Sigmoid colon (tissue), 7 donors: ENCODE data around the gene IFNL4. TPM values are rescaled to one million over a fixed set of nuclear protein-coding genes. Genes with fewer than 3 reads are reported as not detected.
"Not testable (repeated sequence)": the region's sequence is repeated elsewhere in the genome, so short reads cannot be mapped to it uniquely, and the experiment has no call there.

Experiments
- DNase-seq: peaks from one replicate; pipeline ENCODE4 v3.0.0-alpha.2; 2019
- H3K27ac ChIP-seq, 4 donors: fragments of 200-600 bp; sonication (generic); one replicate each; pipeline ENCODE4 v1.5.1; 2016 to 2019; ENCODE audit warnings: mild to moderate bottlenecking in 1 of 4
- H3K27me3 ChIP-seq, 3 donors: fragments of 200-600 bp; sonication (generic); one replicate each; pipeline ENCODE4 v1.5.1; 2019; ENCODE audit warnings: mild to moderate bottlenecking in 1 of 3
- H3K36me3 ChIP-seq, 4 donors: fragments of 200-600 bp; sonication (generic); one replicate each; pipeline ENCODE4 v1.5.1; 2016 to 2019
- H3K4me1 ChIP-seq, 4 donors: fragments of 200-600 bp; sonication (generic); one replicate each; pipeline ENCODE4 v1.5.1; 2017 to 2019
- H3K4me3 ChIP-seq, 4 donors: fragments of 200-600 bp; sonication (generic); one replicate each; pipeline ENCODE4 v1.5.1; 2017 to 2019; ENCODE audit warnings: mild to moderate bottlenecking in 2 of 4, moderate library complexity in 1 of 4
- H3K9me3 ChIP-seq, 4 donors: fragments of 200-600 bp in 3 of 4; sonication (generic) in 3 of 4; one replicate each; pipeline versions ENCODE4 v1.5.1 to v1.6.1; 2013 to 2019
- CTCF ChIP-seq, 4 experiments: fragments of 450-650 bp in 3 of 4; fragments of 200-600 bp in 1 of 4; IDR thresholded peaks; one replicate each; pipeline ENCODE4 v1.5.1; 2016 to 2019; ENCODE audit warnings: antibody characterized with exemption in 4 of 4, mild to moderate bottlenecking in 3 of 4, moderate library complexity in 2 of 4
- EP300 ChIP-seq, 4 donors: sonication (generic); formaldehyde crosslinking; IDR thresholded peaks; one replicate each; pipeline ENCODE4 v1.6.1; 2017; ENCODE audit warnings: antibody characterized with exemption in 4 of 4
- POLR2A ChIP-seq, 2 donors: fragments of 450-650 bp; IDR thresholded peaks; one replicate each; pipeline ENCODE4 v1.6.1; 2016; ENCODE audit warnings: antibody characterized with exemption in 2 of 2, mild to moderate bottlenecking in 2 of 2, moderate library complexity in 2 of 2
- POLR2AphosphoS5 ChIP-seq, 4 donors: sonication (generic); formaldehyde crosslinking; IDR thresholded peaks; one replicate each; pipeline ENCODE4 v1.6.1; 2017; ENCODE audit warnings: antibody characterized with exemption in 4 of 4
- WGBS, 2 donors: extraction: QIAGEN DNeasy Blood & Tissue Kit; methylation state at CpG; one replicate each; pipeline ENCODE4 v1.1.7; 2013; 5-methylcytosine and 5-hydroxymethylcytosine counted together
- intact Hi-C: fragments of 100-400 bp; cut with DNase I; formaldehyde crosslinking; loops from one replicate; pipeline ENCODE4 v1.15.1; 2023
- polyA plus RNA-seq, 3 donors: library from polyadenylated mRNA; stranded (reverse); fragments of 200-250 nt; gene quantifications; one replicate each; pipeline ENCODE4 v1.2.3, GENCODE V29; 2013
- total RNA-seq, 4 donors: library from RNA; depleted of rRNA; stranded (reverse); fragments of >200 nt; gene quantifications; one replicate each; pipeline ENCODE4 v1.1.0, GENCODE V29; 2016
- donor health status: healthy with polysubstance abuse.
- donor health status: Bipolar disorder and iron deficiency.
- donor health status: healthy.

IFNL4 gene
- total and polyA plus RNA-seq, 7 donors, result not detected

- DNase-seq, result no peak
- intact Hi-C loops, result no loop called here
- Histone ChIP-seq H3K27ac (no peak overlapping the region), H3K9me3 (no peaks in the 10 kb centered on the region), H3K36me3 (no peaks in the 10 kb centered on the region), H3K4me3 (peak overlapping the region in 2 of 4 donors; percentile 20 to 21), H3K4me1 (peaks cover 0 to 15% (median 12%) of the 10 kb centered on the region in 4 donors), H3K27me3 (peaks cover 22 to 56% (median 55%) of the 10 kb centered on the region in 3 donors)
- TF ChIP-seq CTCF (IDR thresholded peaks at IDR 0.05) (no peak), POLR2AphosphoS5 (IDR thresholded peaks at IDR 0.05) (no peak), EP300 (IDR thresholded peaks at IDR 0.05) (no peak), POLR2A (IDR thresholded peaks at IDR 0.05) (no peak)
- WGBS, 2 donors, result 25 to 29% methylated on average over 42 of the region's 42 CpGs
Measured at GRCh38 chr19:39246951-39247669, 1.5 kb downstream of the IFNL4 start.

- DNase-seq, intact Hi-C loops, H3K9me3 ChIP-seq, H3K36me3 ChIP-seq, H3K27ac ChIP-seq, H3K4me3 ChIP-seq: not testable (repeated sequence)
- WGBS, 2 donors, result no CpG with 5 or more reads among the region's 1 CpG
- H3K4me1 ChIP-seq, result peaks cover 0 to 15% (median 12%) of the 10 kb centered on the region in 4 donors
- peaks cover 22 to 49% (median 48%) of the 10 kb centered on the region in 3 donors for H3K27me3 ChIP-seq
Measured at GRCh38 chr19:39245166-39245565, 3.5 kb downstream of the IFNL4 start.

- intact Hi-C loops, H3K4me3 ChIP-seq, H3K36me3 ChIP-seq, H3K27ac ChIP-seq, H3K9me3 ChIP-seq, DNase-seq: not testable (repeated sequence)
- peaks cover 0 to 15% (median 12%) of the 10 kb centered on the region in 4 donors for H3K4me1 ChIP-seq
- H3K27me3 ChIP-seq, result peaks cover 22 to 49% (median 42%) of the 10 kb centered on the region in 3 donors
- 85 to 86% methylated on average over 12 of the region's 12 CpGs for WGBS, 2 donors
Measured at GRCh38 chr19:39244410-39245100, 4.1 kb downstream of the IFNL4 start, which contains the start of gene IFNL3. TSS of gene IFNL3 (minus strand) at chr19:39245006. CDS start at chr19:39244967, 39 bp downstream.

- H3K4me3 ChIP-seq, H3K9me3 ChIP-seq, DNase-seq, H3K27ac ChIP-seq, H3K36me3 ChIP-seq, intact Hi-C loops: not testable (repeated sequence)
- peaks cover 19 to 43% (median 34%) of the 10 kb centered on the region in 3 donors for H3K27me3 ChIP-seq
- WGBS, 2 donors, result 83% methylated on average over 13 of the region's 13 CpGs
- H3K4me1 ChIP-seq, result peaks cover 0 to 15% (median 12%) of the 10 kb centered on the region in 4 donors
Measured at GRCh38 chr19:39243741-39244140, 4.9 kb downstream of the IFNL4 start.

GRCh38 chr19:39240421-39240820 is 8.2 kb downstream of the IFNL4 start:
- peaks cover 0 to 44% (median 30%) of the 10 kb centered on the region in 3 donors for H3K27me3 ChIP-seq
- no peak for DNase-seq
- H3K27ac ChIP-seq, result no peak overlapping the region
- no peak overlapping the region for H3K4me3 ChIP-seq
- H3K36me3 ChIP-seq, result no peaks in the 10 kb centered on the region
- intact Hi-C loops, result no loop called here
- H3K9me3 ChIP-seq, result no peaks in the 10 kb centered on the region
- no peaks in the 10 kb centered on the region for H3K4me1 ChIP-seq
- TF ChIP-seq EP300 (IDR thresholded peaks at IDR 0.05), result no peak
- TF ChIP-seq POLR2AphosphoS5 (IDR thresholded peaks at IDR 0.05), result no peak
- no peak for TF ChIP-seq CTCF (IDR thresholded peaks at IDR 0.05)
- no peak for TF ChIP-seq POLR2A (IDR thresholded peaks at IDR 0.05)
- WGBS, 2 donors, result 93 to 95% methylated on average over 7 of the region's 7 CpGs

GRCh38 chr19:39238944-39239343 is 9.7 kb downstream of the IFNL4 start:
- peaks cover 0 to 41% (median 22%) of the 10 kb centered on the region in 3 donors for H3K27me3 ChIP-seq
- TF ChIP-seq POLR2AphosphoS5 (IDR thresholded peaks at IDR 0.05) (no peak), CTCF (IDR thresholded peaks at IDR 0.05) (no peak), EP300 (IDR thresholded peaks at IDR 0.05) (no peak), POLR2A (IDR thresholded peaks at IDR 0.05) (no peak)
- H3K9me3 ChIP-seq, result no peaks in the 10 kb centered on the region
- no peaks in the 10 kb centered on the region for H3K4me1 ChIP-seq
- no peak overlapping the region for H3K4me3 ChIP-seq
- 95% methylated on average over 6 of the region's 6 CpGs for WGBS, 2 donors
- H3K36me3 ChIP-seq, result no peaks in the 10 kb centered on the region
- DNase-seq, result no peak
- intact Hi-C loops, result no loop called here
- no peak overlapping the region for H3K27ac ChIP-seq
